Stimulated activated CD8-positive, alpha-beta memory T cell treated with anti-CD3 and anti-CD28 coated beads, Interleukin-12 subunit alpha, Interleukin-12 subunit beta, amount 100 ng/mL, for 1 hour (primary cell): Measurements from ENCODE around the gene DPEP1.

ENCODE experiments used
- DNase-seq: peaks from one replicate; pipeline ENCODE4 v3.0.0-alpha.2; 2020; ENCODE audit warnings: low read depth

Gene DPEP1

GRCh38 chr16:89687092-89687940 is 73.9 kb downstream of the DPEP1 start:
- no peak for DNase-seq
